Naive B cell (primary cell): Measurements from ENCODE around the gene REEP1. TPM values are rescaled to one million over a fixed set of nuclear protein-coding genes. Genes with fewer than 3 reads are reported as not detected.
"Not testable (repeated sequence)": the region's sequence is repeated elsewhere in the genome, so short reads cannot be mapped to it uniquely, and the experiment has no call there.

Source experiments
- ATAC-seq, 2 donors: fragments of 150-1000 bp; cut with Tn5 transposase; 2 replicates each; pipeline ENCODE4 v1.10.0; 2021; ENCODE audit warnings: low read depth in 2 of 2, mild to moderate bottlenecking in 2 of 2, moderate library complexity in 2 of 2
- DNase-seq: peaks from one replicate; pipeline ENCODE4 v3.0.0; 2022
- H3K27ac Mint-ChIP-seq, 6 donors: one replicate each; pipeline ENCODE4 v1.8.0; 2020 to 2022; ENCODE audit warnings: mild to moderate bottlenecking in 6 of 6, mixed read lengths in 6 of 6, moderate library complexity in 5 of 6, inconsistent platforms in 2 of 6
- H3K27me3 Mint-ChIP-seq, 3 donors: one replicate each; pipeline ENCODE4 v1.8.0; 2021 to 2022; ENCODE audit warnings: mixed read lengths in 3 of 3, mild to moderate bottlenecking in 1 of 3
- H3K36me3 Mint-ChIP-seq, 2 donors: one replicate each; pipeline ENCODE4 v1.8.0; 2020 to 2022; ENCODE audit warnings: mixed read lengths in 2 of 2, inconsistent platforms in 1 of 2, mild to moderate bottlenecking in 1 of 2
- H3K4me1 Mint-ChIP-seq, 3 donors: one replicate each; pipeline ENCODE4 v1.8.0; 2020 to 2022; ENCODE audit warnings: mixed read lengths in 3 of 3, inconsistent platforms in 1 of 3, mild to moderate bottlenecking in 1 of 3, moderate library complexity in 1 of 3
- H3K4me3 Mint-ChIP-seq, 8 donors: one replicate each; pipeline ENCODE4 v1.8.0; 2020 to 2022; ENCODE audit warnings: mild to moderate bottlenecking in 8 of 8, mixed read lengths in 8 of 8, moderate library complexity in 8 of 8, inconsistent platforms in 2 of 8
- H3K9me3 Mint-ChIP-seq, 7 donors: one replicate each; pipeline ENCODE4 v1.8.0; 2020 to 2022; ENCODE audit warnings: mixed read lengths in 7 of 7, mild to moderate bottlenecking in 5 of 7, inconsistent platforms in 2 of 7, moderate library complexity in 1 of 7
- polyA plus RNA-seq, 6 donors: library from polyadenylated mRNA; unstranded; fragments of 300-500 nt; fragmentation: Illumina TruSeq; gene quantifications; one replicate each; pipeline ENCODE4 v1.2.3, GENCODE V29; 2021; ENCODE audit warnings: low read depth in 6 of 6

REEP1 gene
- polyA plus RNA-seq, 6 donors from 2014 or later, result 0.11 TPM; not detected in 5

GRCh38 chr2:86366651-86367498 lies 29.4 kb upstream of the REEP1 start:
- peaks cover 5 to 12% (median 8%) of the 10 kb centered on the region in 3 donors for H3K4me1 Mint-ChIP-seq
- H3K4me3 Mint-ChIP-seq, result no peak overlapping the region
- no peak for ATAC-seq
- H3K27ac Mint-ChIP-seq, result peak overlapping the region in 1 of 6 donors; percentile 79
- H3K9me3 Mint-ChIP-seq, result peaks cover 0 to 13% (median 5%) of the 10 kb centered on the region in 7 donors
- H3K36me3 Mint-ChIP-seq, result peaks cover 0 to 7% of the 10 kb centered on the region in 2 donors
- H3K27me3 Mint-ChIP-seq, result peaks cover 0 to 12% (median 0%) of the 10 kb centered on the region in 3 donors
- no peak for DNase-seq

- peaks cover 0 to 5% of the 10 kb centered on the region in 2 donors for H3K36me3 Mint-ChIP-seq
- peaks cover 0 to 10% (median 0%) of the 10 kb centered on the region in 3 donors for H3K27me3 Mint-ChIP-seq
- H3K27ac Mint-ChIP-seq, result peak overlapping the region in 1 of 6 donors; percentile 84
- H3K4me3 Mint-ChIP-seq, result peak overlapping the region in 1 of 8 donors; percentile 35
- ATAC-seq (no peak), DNase-seq (no peak)
- peaks cover 4 to 10% (median 4%) of the 10 kb centered on the region in 3 donors for H3K4me1 Mint-ChIP-seq
- H3K9me3 Mint-ChIP-seq, result peaks cover 0 to 4% (median 2%) of the 10 kb centered on the region in 7 donors
These were observed 27.5 kb upstream of the REEP1 start for GRCh38 chr2:86364894-86365293.

DNA sequence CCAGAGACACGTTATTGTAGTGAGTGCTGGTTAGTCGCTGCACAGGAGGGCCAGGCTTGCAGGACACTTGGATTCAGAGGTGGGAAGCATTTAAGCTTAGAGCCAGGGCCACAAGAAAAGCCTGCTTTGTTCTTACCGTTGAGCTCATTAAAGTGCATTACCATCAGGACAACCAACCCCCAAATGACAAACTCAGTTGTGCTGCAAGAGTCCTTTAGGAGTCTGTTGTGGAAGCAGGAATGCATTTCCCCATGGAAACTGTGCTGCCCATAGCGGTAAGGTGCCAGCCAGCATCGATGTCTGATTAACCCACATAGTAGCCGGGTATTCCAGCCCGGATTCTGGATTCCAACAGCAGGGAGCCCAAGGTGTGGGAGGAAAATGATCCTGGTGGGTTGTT lies 23.4 kb upstream of the REEP1 start:
- DNase-seq (no peak), ATAC-seq (no peak)
- Mint-ChIP-seq H3K27me3 (peaks cover 5 to 18% (median 14%) of the 10 kb centered on the region in 3 donors), H3K36me3 (no peaks in the 10 kb centered on the region), H3K4me3 (no peak overlapping the region), H3K9me3 (no peaks in the 10 kb centered on the region), H3K27ac (no peak overlapping the region), H3K4me1 (peaks cover 6 to 9% (median 8%) of the 10 kb centered on the region in 3 donors)

DNA sequence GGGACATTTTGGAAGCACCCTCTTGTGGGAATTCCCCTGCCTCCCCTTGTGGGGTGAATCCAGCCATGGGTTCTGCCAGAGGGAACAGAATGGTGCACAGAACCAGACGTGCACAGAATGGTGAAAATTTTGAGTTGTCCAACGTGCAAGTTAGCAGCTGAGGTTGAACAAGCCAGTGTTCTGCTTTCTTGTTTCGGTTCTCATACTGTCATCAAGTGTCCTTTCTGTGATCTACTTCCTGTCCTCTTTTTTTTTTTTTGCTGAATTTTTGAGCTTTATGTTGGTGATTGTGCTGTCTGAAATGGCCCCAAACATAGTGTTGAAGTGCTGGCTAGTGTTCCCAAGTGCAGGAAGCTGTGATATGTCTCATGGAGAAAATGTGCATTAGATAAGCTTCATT lies 21.5 kb upstream of the REEP1 start:
- DNase-seq (peak; percentile 20), ATAC-seq (peak; percentile 73 to 81)
- Mint-ChIP-seq H3K4me1 (peaks cover 6 to 9% (median 8%) of the 10 kb centered on the region in 3 donors), H3K36me3 (no peaks in the 10 kb centered on the region), H3K9me3 (peaks cover 0 to 1% (median 0%) of the 10 kb centered on the region in 7 donors), H3K27ac (peak overlapping the region in 3 of 6 donors; percentile 17 to 55 (median 48)), H3K27me3 (peaks cover 19 to 23% (median 21%) of the 10 kb centered on the region in 3 donors), H3K4me3 (peak overlapping the region in 1 of 8 donors; percentile 44)

- no peaks in the 10 kb centered on the region for H3K36me3 Mint-ChIP-seq
- no peak overlapping the region for H3K27ac Mint-ChIP-seq
- peaks cover 23 to 30% (median 29%) of the 10 kb centered on the region in 3 donors for H3K27me3 Mint-ChIP-seq
- peaks cover 0 to 3% (median 0%) of the 10 kb centered on the region in 7 donors for H3K9me3 Mint-ChIP-seq
- peaks cover 6 to 9% (median 8%) of the 10 kb centered on the region in 3 donors for H3K4me1 Mint-ChIP-seq
- H3K4me3 Mint-ChIP-seq, result no peak overlapping the region
- no peak for ATAC-seq
- DNase-seq, result no peak
These were observed 20.1 kb upstream of the REEP1 start for GRCh38 chr2:86357392-86357963.

GRCh38 chr2:86352727-86353221 lies 15.3 kb upstream of the REEP1 start:
- Mint-ChIP-seq H3K27ac (no peak overlapping the region), H3K9me3 (peaks cover 0 to 7% (median 0%) of the 10 kb centered on the region in 7 donors), H3K4me1 (no peaks in the 10 kb centered on the region), H3K36me3 (no peaks in the 10 kb centered on the region), H3K4me3 (no peak overlapping the region), H3K27me3 (peaks cover 35 to 55% (median 47%) of the 10 kb centered on the region in 3 donors)
- no peak for DNase-seq
- no peak for ATAC-seq

GRCh38 chr2:86352137-86352726 lies 14.8 kb upstream of the REEP1 start:
- Mint-ChIP-seq H3K27me3 (peaks cover 38 to 56% (median 53%) of the 10 kb centered on the region in 3 donors), H3K36me3 (no peaks in the 10 kb centered on the region), H3K27ac (no peak overlapping the region), H3K4me1 (no peaks in the 10 kb centered on the region), H3K4me3 (no peak overlapping the region), H3K9me3 (peaks cover 0 to 7% (median 0%) of the 10 kb centered on the region in 7 donors)
- DNase-seq, result no peak
- no peak for ATAC-seq

DNA sequence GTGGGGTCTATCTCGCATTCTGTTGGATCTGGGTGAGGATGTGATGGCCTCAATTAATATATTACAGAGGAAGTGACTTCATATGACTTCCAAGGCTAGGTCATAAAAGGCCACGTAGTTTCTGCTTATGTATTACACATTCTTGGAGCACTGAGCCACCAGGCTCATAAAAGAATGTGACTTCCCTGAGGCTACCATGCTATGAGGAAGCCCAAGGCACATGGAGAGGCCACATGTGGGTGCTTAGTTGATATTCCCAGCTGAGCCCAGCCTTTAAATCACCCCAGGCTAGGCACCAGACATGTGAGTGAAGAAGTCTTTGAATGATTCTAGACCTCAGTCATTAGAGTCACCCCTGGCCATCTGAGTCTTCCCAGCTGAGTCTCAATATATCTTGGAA lies 13.3 kb upstream of the REEP1 start:
- H3K27me3 Mint-ChIP-seq, result peaks cover 36 to 66% (median 55%) of the 10 kb centered on the region in 3 donors
- DNase-seq (no peak), ATAC-seq (no peak)
- H3K27ac Mint-ChIP-seq, result peak overlapping the region in 1 of 6 donors; percentile 20
- no peaks in the 10 kb centered on the region for H3K36me3 Mint-ChIP-seq
- no peak overlapping the region for H3K4me3 Mint-ChIP-seq
- peaks cover 0 to 7% (median 0%) of the 10 kb centered on the region in 7 donors for H3K9me3 Mint-ChIP-seq
- no peaks in the 10 kb centered on the region for H3K4me1 Mint-ChIP-seq

DNA sequence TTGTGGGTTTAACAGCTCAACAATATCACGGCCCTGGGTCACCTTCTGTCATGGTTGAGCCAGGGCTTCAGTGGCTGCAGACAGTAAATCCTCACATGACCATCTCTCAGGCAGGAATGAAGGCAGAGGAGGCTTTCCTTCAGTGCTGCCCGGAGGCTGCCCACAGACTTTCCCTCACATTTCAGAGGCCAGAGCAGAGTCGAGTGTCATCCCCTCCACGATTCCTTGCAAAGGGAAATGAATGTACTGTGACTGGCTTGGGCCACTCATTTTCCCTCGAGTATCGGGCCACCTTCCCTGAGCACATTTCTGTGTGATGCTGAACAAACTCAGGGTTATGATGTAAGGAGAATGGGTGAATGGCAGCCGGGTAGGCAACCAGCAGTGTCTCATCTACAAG lies 10.0 kb upstream of the REEP1 start:
- no peak for DNase-seq
- H3K4me1 Mint-ChIP-seq, result no peaks in the 10 kb centered on the region
- peaks cover 33 to 66% (median 39%) of the 10 kb centered on the region in 3 donors for H3K27me3 Mint-ChIP-seq
- no peak for ATAC-seq
- H3K36me3 Mint-ChIP-seq, result no peaks in the 10 kb centered on the region
- peaks cover 0 to 9% (median 8%) of the 10 kb centered on the region in 7 donors for H3K9me3 Mint-ChIP-seq
- H3K4me3 Mint-ChIP-seq, result no peak overlapping the region
- H3K27ac Mint-ChIP-seq, result no peak overlapping the region

- ATAC-seq, result not testable (repeated sequence)
- H3K27me3 Mint-ChIP-seq, result peaks cover 37 to 62% (median 39%) of the 10 kb centered on the region in 3 donors
These were observed 8.5 kb upstream of the REEP1 start for GRCh38 chr2:86345783-86346370.

GRCh38 chr2:86344404-86344803 lies 7.0 kb upstream of the REEP1 start:
- no peak for ATAC-seq
- H3K9me3 Mint-ChIP-seq, result peaks cover 8 to 37% (median 29%) of the 10 kb centered on the region in 7 donors
- no peak for DNase-seq
- H3K4me1 Mint-ChIP-seq, result no peaks in the 10 kb centered on the region
- H3K27me3 Mint-ChIP-seq, result peaks cover 52 to 66% (median 53%) of the 10 kb centered on the region in 3 donors
- H3K27ac Mint-ChIP-seq, result no peak overlapping the region
- no peak overlapping the region for H3K4me3 Mint-ChIP-seq
- peaks cover 0 to 19% of the 10 kb centered on the region in 2 donors for H3K36me3 Mint-ChIP-seq

More at GRCh38 chr2:86345783-86346370, 8.5 kb upstream of the REEP1 start:
- not testable (repeated sequence) for H3K27ac Mint-ChIP-seq, H3K4me1 Mint-ChIP-seq, H3K4me3 Mint-ChIP-seq, DNase-seq, H3K36me3 Mint-ChIP-seq
- H3K9me3 Mint-ChIP-seq, result peaks cover 5 to 25% (median 20%) of the 10 kb centered on the region in 7 donors

GRCh38 chr2:86342488-86342887 lies 5.1 kb upstream of the REEP1 start:
- peaks cover 55 to 64% (median 57%) of the 10 kb centered on the region in 3 donors for H3K27me3 Mint-ChIP-seq
- ATAC-seq (no peak), DNase-seq (no peak)
- peaks cover 0 to 23% of the 10 kb centered on the region in 2 donors for H3K36me3 Mint-ChIP-seq
- peaks cover 8 to 37% (median 29%) of the 10 kb centered on the region in 7 donors for H3K9me3 Mint-ChIP-seq
- peak overlapping the region in 1 of 6 donors; percentile 24 for H3K27ac Mint-ChIP-seq
- H3K4me3 Mint-ChIP-seq, result peak overlapping the region in 1 of 8 donors; percentile 59
- peaks cover 5 to 7% (median 6%) of the 10 kb centered on the region in 3 donors for H3K4me1 Mint-ChIP-seq

DNA sequence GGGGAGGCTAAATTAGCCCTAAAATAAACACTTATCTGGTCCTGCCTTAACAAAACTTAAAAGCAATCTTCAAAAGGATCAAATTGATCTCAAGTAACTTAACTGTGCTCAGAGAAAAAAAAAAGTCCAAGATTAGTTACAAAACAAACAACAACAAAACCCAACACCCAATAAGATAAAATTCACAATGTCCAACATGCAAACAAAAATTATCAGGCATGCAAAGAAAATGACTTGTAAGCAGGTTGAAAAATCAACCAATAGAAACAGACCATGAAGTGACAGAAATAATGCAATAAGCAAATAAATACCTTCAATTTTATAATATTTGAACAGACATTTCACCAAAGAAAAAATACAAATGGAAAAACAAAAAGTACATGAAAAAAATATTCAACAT lies 4.0 kb upstream of the REEP1 start:
- H3K36me3 Mint-ChIP-seq, result peaks cover 0 to 23% of the 10 kb centered on the region in 2 donors
- H3K27ac Mint-ChIP-seq, result peak overlapping the region in 1 of 6 donors; percentile 60
- no peak overlapping the region for H3K4me3 Mint-ChIP-seq
- ATAC-seq (no peak), DNase-seq (no peak)
- peaks cover 8 to 12% (median 10%) of the 10 kb centered on the region in 3 donors for H3K4me1 Mint-ChIP-seq
- H3K27me3 Mint-ChIP-seq, result peaks cover 53 to 65% (median 55%) of the 10 kb centered on the region in 3 donors
- peaks cover 8 to 37% (median 29%) of the 10 kb centered on the region in 7 donors for H3K9me3 Mint-ChIP-seq
